Common myeloid progenitor, CD34-positive (primary cell): ENCODE data around the gene AARSD1. TPM values are rescaled to one million over a fixed set of nuclear protein-coding genes. Genes with fewer than 3 reads are reported as not detected.

Experiments
- CTCF ChIA-PET: fragments of 350-600 bp; sonication (Branson Sonifier 250); formaldehyde crosslinking; loops from one replicate; lab custom pipeline; 2021; ENCODE audit warnings: antibody characterized with exemption; lab: Charles Lee
- POLR2A ChIA-PET: fragments of 350-600 bp; sonication (Branson Sonifier 250); formaldehyde crosslinking; loops from one replicate; lab custom pipeline; 2021; ENCODE audit warnings: antibody characterized with exemption; lab: Charles Lee
- DNase-seq, 3 donors: peaks; one replicate each; pipeline versions ENCODE4 v3.0.0 to v3.0.0-alpha.2; 2013
- H3K27ac ChIP-seq, 2 experiments: 1 replicate in 1 of 2; 2 replicates in 1 of 2; pipeline ENCODE4 v1.7.0; 2013; ENCODE audit warnings: inconsistent platforms in 2 of 2, low read length in 2 of 2, mild to moderate bottlenecking in 2 of 2, low read depth in 1 of 2, moderate library complexity in 1 of 2; ENCODE audit not compliant: severe bottlenecking in 2 of 2, insufficient read depth in 1 of 2, poor library complexity in 1 of 2
- H3K27me3 ChIP-seq, 5 experiments: replicated peaks in 2 of 5; 1 replicate in 3 of 5; 2 replicates in 2 of 5; pipeline versions ENCODE4 v1.6.1 to v1.7.0; 2013; ENCODE audit warnings: low read length in 4 of 5, mild to moderate bottlenecking in 2 of 5, moderate library complexity in 2 of 5, inconsistent platforms in 1 of 5; ENCODE audit not compliant: insufficient read depth in 5 of 5, control insufficient read depth in 4 of 5
- H3K36me3 ChIP-seq, 4 experiments: 1 replicate in 2 of 4; 2 replicates in 2 of 4; pipeline versions ENCODE4 v1.6.1 to v1.7.0; 2013; ENCODE audit warnings: low read length in 3 of 4, control low read depth in 1 of 4, mild to moderate bottlenecking in 1 of 4; ENCODE audit not compliant: control insufficient read depth in 4 of 4, insufficient read depth in 4 of 4
- H3K4me1 ChIP-seq, 4 experiments: 1 replicate in 3 of 4; 2 replicates in 1 of 4; pipeline versions ENCODE4 v1.6.1 to v1.7.1; 2013; ENCODE audit warnings: low read length in 3 of 4, mild to moderate bottlenecking in 3 of 4, control low read depth in 1 of 4, inconsistent platforms in 1 of 4, moderate library complexity in 1 of 4; ENCODE audit not compliant: control insufficient read depth in 4 of 4, insufficient read depth in 4 of 4; ENCODE audit errors: control extremely low read depth in 1 of 4
- H3K4me3 ChIP-seq, 7 experiments: 1 replicate in 4 of 7; 2 replicates in 3 of 7; pipeline versions ENCODE4 v1.5.1 to v1.7.0; 2013; ENCODE audit warnings: mild to moderate bottlenecking in 7 of 7, low read length in 6 of 7, moderate library complexity in 6 of 7, inconsistent platforms in 2 of 7, low read depth in 2 of 7, control low read depth in 1 of 7; ENCODE audit not compliant: insufficient read depth in 4 of 7, control insufficient read depth in 1 of 7; ENCODE audit errors: extremely low read depth in 1 of 7
- H3K9me3 ChIP-seq, 5 experiments: 1 replicate in 4 of 5; 2 replicates in 1 of 5; pipeline versions ENCODE4 v1.6.1 to v1.7.1; 2013; ENCODE audit warnings: low read length in 4 of 5, mild to moderate bottlenecking in 2 of 5, inconsistent platforms in 1 of 5, low read depth in 1 of 5, moderate library complexity in 1 of 5; ENCODE audit not compliant: control insufficient read depth in 4 of 5, insufficient read depth in 2 of 5; ENCODE audit errors: control extremely low read depth in 1 of 5
- WGBS: methylation state at CpG from one replicate; pipeline ENCODE4 v1.1.5; 2013; ENCODE audit not compliant: insufficient coverage; 5-methylcytosine and 5-hydroxymethylcytosine counted together
- polyA plus RNA-seq: library from polyadenylated mRNA; unstranded; fragments of 120-200 nt; gene quantifications from one replicate; pipeline ENCODE4 v1.2.1, GENCODE V29; 2013

The AARSD1 gene, protein sequence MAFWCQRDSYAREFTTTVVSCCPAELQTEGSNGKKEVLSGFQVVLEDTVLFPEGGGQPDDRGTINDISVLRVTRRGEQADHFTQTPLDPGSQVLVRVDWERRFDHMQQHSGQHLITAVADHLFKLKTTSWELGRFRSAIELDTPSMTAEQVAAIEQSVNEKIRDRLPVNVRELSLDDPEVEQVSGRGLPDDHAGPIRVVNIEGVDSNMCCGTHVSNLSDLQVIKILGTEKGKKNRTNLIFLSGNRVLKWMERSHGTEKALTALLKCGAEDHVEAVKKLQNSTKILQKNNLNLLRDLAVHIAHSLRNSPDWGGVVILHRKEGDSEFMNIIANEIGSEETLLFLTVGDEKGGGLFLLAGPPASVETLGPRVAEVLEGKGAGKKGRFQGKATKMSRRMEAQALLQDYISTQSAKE
- polyA plus RNA-seq = 46.9 TPM

DNA sequence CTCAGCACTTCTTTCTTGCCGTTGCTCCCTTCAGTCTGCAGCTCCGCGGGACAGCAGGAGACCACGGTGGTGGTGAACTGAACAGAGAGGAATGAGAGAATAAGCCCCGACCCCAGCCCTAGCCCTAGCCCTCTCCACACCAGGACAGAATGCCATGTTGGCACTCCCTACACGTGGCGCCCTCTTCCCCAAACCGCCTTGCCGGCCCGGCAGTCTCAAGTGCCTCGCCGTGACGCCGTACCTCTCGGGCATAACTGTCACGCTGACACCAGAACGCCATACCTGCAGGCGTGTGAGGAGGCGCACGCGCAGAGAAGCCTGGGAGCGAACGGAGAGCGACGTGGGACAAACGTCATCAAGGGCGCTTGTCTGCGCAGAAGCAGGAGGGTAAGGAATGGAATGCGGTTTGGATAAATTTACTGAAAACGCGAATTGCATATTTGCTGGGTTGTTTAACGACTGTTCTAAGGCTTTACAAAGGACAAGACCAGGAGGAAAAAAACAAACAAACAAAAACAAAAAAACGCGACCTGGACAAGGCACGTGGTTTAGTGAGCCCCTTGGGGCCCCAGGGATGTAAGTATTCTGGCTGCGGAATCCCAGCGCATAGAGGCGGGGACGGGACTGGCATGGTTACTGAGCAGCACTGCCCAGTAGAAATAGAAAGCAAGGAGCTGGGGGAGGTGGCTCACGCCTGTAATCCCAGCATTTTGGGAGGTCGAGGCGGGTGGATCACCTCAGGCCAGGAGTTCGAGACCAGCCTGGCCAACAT lies at the start of gene AARSD1:
Gene AARSD1 (minus strand): TSS at position 294 of the 772 bp plus-strand sequence. CDS start 14 bp downstream, at position 280.
- WGBS = 0% methylated on average over 28 of the region's 43 CpGs
- POLR2A ChIA-PET = interaction anchor here (0.6 to 1.0 kb wide), 7 partner anchors 16 to 498 kb away, joined by 3 to 5 read pairs (median 4); partner anchors contain the start of genes RPL27 and RUNDC1
- no peaks in the 10 kb centered on the region for H3K9me3 ChIP-seq
- DNase-seq = peak; percentile 95 to 96 (median 96)
- peak within 1 kb of the TSS; percentile 59 to 87 for H3K27ac ChIP-seq
- peaks cover 8 to 13% (median 11%) of the 10 kb centered on the region in 4 experiments for H3K4me1 ChIP-seq
- no peaks in the 10 kb centered on the region for H3K27me3 ChIP-seq
- peaks cover 9 to 26% (median 20%) of the 10 kb centered on the region in 4 experiments for H3K36me3 ChIP-seq
- CTCF ChIA-PET = interaction anchor here (1.0 to 1.6 kb wide), 3 partner anchors 11 to 34 kb away, joined by 3 to 4 read pairs (median 4); partner anchors contain the start of gene RPL27
- H3K4me3 ChIP-seq = peak within 1 kb of the TSS; percentile 56 to 99 (median 95)

DNA sequence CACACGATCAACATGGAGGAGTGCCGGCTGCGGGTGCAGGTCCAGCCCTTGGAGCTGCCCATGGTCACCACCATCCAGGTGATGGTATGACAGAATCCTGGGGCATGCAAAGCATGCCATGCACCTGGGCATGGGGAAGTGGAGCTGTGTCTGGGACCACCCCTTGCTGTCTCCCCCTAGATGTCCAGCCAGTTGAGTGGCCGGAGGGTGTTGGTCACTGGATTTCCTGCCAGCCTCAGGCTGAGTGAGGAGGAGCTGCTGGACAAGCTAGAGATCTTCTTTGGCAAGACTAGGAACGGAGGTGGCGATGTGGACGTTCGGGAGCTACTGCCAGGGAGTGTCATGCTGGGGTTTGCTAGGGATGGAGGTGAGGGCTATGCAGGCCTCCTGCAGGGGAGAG lies 49.0 kb upstream of the AARSD1 start:
- Histone ChIP-seq H3K27ac (no peak overlapping the region), H3K36me3 (peaks cover 2 to 49% (median 34%) of the 10 kb centered on the region in 4 experiments), H3K9me3 (no peaks in the 10 kb centered on the region), H3K4me3 (no peak overlapping the region), H3K27me3 (no peaks in the 10 kb centered on the region), H3K4me1 (peaks cover 0 to 19% (median 8%) of the 10 kb centered on the region in 4 experiments)
- no peak for DNase-seq
- 100% methylated on average over 7 of the region's 8 CpGs for WGBS
- CTCF ChIA-PET = interaction anchor here (0.6 to 2.3 kb wide), 3 partner anchors 9 to 41 kb away, joined by 3 to 10 read pairs (median 3); partner anchors contain the start of genes RPL27 and VAT1
- POLR2A ChIA-PET = no interaction called here

DNA sequence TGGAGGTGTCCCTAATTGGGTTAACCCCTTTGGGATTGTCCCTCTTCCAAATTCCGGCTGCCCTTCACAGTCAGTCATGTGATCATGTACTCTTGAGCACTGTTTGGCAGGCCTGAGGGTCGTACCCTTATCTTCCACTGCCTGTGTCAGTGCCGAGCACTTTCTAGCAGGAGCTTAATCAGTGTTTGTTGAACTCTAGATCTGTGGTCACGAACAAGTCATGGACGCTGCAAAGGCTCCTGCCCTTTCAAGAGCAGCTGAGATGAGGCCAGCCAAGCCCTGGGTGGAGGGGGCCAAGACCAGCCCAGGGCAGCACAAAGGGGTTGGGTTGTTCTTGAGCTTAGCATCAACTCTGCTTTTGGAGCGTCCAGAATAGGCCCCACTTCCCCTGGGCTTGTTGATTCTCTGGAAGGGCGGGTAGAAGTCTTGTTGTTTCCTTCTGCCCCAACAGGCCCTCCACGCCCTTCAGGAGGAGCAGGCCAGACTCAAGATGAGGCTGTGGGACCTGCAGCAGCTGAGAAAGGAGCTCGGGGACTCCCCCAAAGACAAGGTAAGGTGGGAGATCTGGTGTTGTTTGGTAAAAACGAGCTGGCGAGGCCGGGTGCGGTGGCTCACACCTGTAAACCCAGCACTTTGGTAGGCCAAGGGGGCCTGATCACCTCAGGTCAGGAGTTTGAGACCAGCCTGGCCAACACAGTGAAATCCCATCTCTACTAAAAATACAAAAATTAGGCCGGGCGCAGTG lies 47.6 kb upstream of the AARSD1 start:
- CTCF ChIA-PET = interaction anchor here (1.0 to 2.3 kb wide), 2 partner anchors 10 to 13 kb away, joined by 3 to 10 read pairs; partner anchors contain the start of genes RPL27 and VAT1
- peaks cover 0 to 21% (median 5%) of the 10 kb centered on the region in 4 experiments for H3K4me1 ChIP-seq
- WGBS = 90% methylated on average over 12 of the region's 15 CpGs
- no peaks in the 10 kb centered on the region for H3K9me3 ChIP-seq
- no peak overlapping the region for H3K4me3 ChIP-seq
- no peaks in the 10 kb centered on the region for H3K27me3 ChIP-seq
- H3K27ac ChIP-seq = peak overlapping the region in 1 of 2 experiments; percentile 1
- no peak for DNase-seq
- POLR2A ChIA-PET = interaction anchor here (1.0 kb wide), 1 partner anchor 15 kb away, joined by 3 read pairs; no protein-coding TSS in a partner anchor
- H3K36me3 ChIP-seq = peaks cover 2 to 43% (median 31%) of the 10 kb centered on the region in 4 experiments

DNA sequence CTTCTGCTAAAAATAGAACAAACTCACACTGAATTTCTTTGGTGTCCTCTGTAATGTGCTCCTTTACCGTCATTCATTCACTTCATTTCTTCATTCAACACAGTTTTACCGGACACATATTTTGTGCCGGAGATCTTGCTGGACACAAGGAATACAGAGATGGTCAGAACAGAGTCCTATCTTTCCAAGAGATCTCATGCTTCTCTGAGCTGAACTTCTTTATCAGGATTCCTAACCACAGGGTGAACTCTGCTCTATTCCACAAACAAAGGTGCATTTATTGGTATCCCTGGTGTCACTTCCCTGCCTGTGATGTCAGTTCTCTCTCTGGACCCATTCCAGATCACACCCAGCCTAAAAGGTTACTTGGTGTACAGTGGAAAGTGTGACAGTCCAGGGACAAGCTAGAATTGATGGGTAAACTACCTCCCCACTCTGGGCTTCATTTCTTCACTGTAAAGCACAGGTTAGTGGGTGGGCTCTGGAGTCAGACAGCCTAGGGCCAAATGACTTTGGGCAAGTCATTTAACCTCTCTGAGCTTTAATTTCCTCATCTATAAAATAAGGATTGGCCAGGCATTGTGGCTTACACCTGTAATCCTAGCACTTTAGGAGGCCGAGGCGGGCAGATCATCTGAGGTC lies 46.5 kb upstream of the AARSD1 start:
- ChIA-PET POLR2A (no interaction called here), CTCF (no interaction called here)
- WGBS = 94% methylated on average over 5 of the region's 5 CpGs
- Histone ChIP-seq H3K27me3 (no peaks in the 10 kb centered on the region), H3K27ac (no peak overlapping the region), H3K4me1 (peaks cover 0 to 29% (median 10%) of the 10 kb centered on the region in 4 experiments), H3K9me3 (no peaks in the 10 kb centered on the region), H3K36me3 (peaks cover 2 to 35% (median 25%) of the 10 kb centered on the region in 4 experiments), H3K4me3 (no peak overlapping the region)
- no peak for DNase-seq

DNA sequence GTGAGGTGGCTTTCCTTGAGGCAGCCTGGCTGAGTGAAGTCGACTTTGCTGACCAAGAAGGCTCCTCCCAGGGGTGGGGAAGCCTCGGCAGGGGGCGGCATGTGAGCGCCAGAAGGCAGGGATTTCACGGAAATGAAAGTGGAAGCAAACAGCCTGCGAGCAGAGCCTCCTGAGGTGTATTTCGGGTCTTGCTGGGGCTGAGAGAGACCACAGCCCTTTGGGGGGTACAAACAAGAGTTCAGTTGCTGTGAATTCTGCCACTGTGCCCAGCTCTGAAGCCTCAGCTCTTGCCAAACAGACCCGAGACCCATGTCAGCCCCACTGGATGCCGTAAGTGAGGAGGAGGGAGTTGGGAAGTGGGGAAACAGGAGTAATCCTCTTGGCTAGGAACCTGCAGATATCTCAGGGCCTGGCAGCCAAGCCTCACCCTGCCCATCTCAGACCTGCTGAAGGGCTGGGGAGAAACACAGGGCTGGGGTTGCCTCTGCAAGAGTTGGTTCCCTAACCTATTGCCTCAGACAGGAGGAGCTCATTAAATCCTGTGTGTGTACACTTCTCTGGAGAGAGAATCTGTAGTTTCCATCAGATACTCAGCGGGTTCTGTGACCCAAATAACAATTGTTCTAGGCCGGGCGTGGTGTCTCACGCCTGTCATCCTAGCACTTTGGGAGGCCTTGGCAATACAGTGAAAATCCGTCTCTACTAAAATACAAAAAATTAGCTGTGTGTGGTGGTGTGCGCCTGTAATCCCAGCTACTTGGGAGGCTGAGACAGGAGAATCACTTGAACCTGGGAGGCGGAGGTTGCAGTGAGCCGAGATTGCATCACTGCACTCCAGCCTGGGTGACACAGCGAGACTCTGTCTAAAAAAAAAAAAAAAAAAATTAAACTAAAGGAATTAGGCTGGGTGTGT lies 42.6 kb upstream of the AARSD1 start, which contains the start of gene IFI35:
Gene IFI35 (plus strand): TSS at position 146 of the 913 bp plus-strand sequence. CDS start 164 bp downstream, at position 310.
- peak within 1 kb of the TSS; percentile 81 to 95 (median 89) for H3K4me3 ChIP-seq
- peak within 1 kb of the TSS; percentile 79 to 87 for H3K27ac ChIP-seq
- POLR2A ChIA-PET = interaction anchor here (1.0 to 1.3 kb wide), 2 partner anchors 9 to 12 kb away, joined by 4 to 11 read pairs; partner anchors contain the start of gene RPL27
- 18% methylated on average over 13 of the region's 18 CpGs for WGBS
- H3K4me1 ChIP-seq = peaks cover 0 to 14% (median 9%) of the 10 kb centered on the region in 4 experiments
- CTCF ChIA-PET = interaction anchor here (0.7 to 2.3 kb wide), 9 partner anchors 8 to 216 kb away, joined by 3 to 10 read pairs (median 4); partner anchors contain the start of genes RND2, RPL27 and VAT1
- no peaks in the 10 kb centered on the region for H3K9me3 ChIP-seq
- peaks cover 4 to 21% (median 17%) of the 10 kb centered on the region in 4 experiments for H3K36me3 ChIP-seq
- H3K27me3 ChIP-seq = no peaks in the 10 kb centered on the region
- peak; percentile 84 to 92 (median 90) for DNase-seq
